GM21528 (cell line): Measurements from ENCODE around the gene JPH4.

Source experiments
- ATAC-seq: cut with Tn5 transposase; IDR thresholded peaks from one replicate; pipeline ENCODE4 v1.9.1; 2021; ENCODE audit warnings: mild to moderate bottlenecking, moderate library complexity; ENCODE audit not compliant: unreplicated experiment, low FRiP score

Gene JPH4

GRCh38 chr14:23578560-23579310 is at the start of gene JPH4:
TSS of gene JPH4 (minus strand) at chr14:23578790. CDS start at chr14:23577453, 1,337 bp downstream.
- ATAC-seq, result no peak

GRCh38 chr14:23627961-23628360 is 49.4 kb upstream of the JPH4 start:
- ATAC-seq, result no peak

GRCh38 chr14:23626946-23627345 is 48.4 kb upstream of the JPH4 start:
- no peak for ATAC-seq

- no peak for ATAC-seq
Observed at GRCh38 chr14:23624830-23625404, 46.3 kb upstream of the JPH4 start.

- no peak for ATAC-seq
Observed at GRCh38 chr14:23623962-23624361, 45.4 kb upstream of the JPH4 start.

- ATAC-seq, result no peak
Observed at GRCh38 chr14:23622990-23623389, 44.4 kb upstream of the JPH4 start.

- ATAC-seq, result no peak
Observed at GRCh38 chr14:23621932-23622730, 43.5 kb upstream of the JPH4 start.

GRCh38 chr14:23621204-23621931 is 42.8 kb upstream of the JPH4 start:
- no peak for ATAC-seq

GRCh38 chr14:23620177-23620702 is 41.6 kb upstream of the JPH4 start:
- ATAC-seq, result no peak

- ATAC-seq, result no peak
Observed at GRCh38 chr14:23618415-23618988, 39.9 kb upstream of the JPH4 start.

GRCh38 chr14:23617539-23617938 is 38.9 kb upstream of the JPH4 start:
- ATAC-seq, result no peak

GRCh38 chr14:23615856-23616255 is 37.3 kb upstream of the JPH4 start:
- no peak for ATAC-seq

GRCh38 chr14:23614395-23614828 is 35.8 kb upstream of the JPH4 start:
- no peak for ATAC-seq

- no peak for ATAC-seq
Observed at GRCh38 chr14:23613242-23614070, 34.9 kb upstream of the JPH4 start.

GRCh38 chr14:23612802-23613201 is 34.2 kb upstream of the JPH4 start:
- no peak for ATAC-seq

- ATAC-seq, result no peak
Observed at GRCh38 chr14:23612354-23612732, 33.8 kb upstream of the JPH4 start.

- ATAC-seq, result no peak
Observed at GRCh38 chr14:23610815-23611289, 32.3 kb upstream of the JPH4 start.

- ATAC-seq, result no peak
Observed at GRCh38 chr14:23610090-23610814, 31.7 kb upstream of the JPH4 start.
